Endodermal cell (in vitro differentiated cells): ENCODE data around the gene MUC6. TPM values are rescaled to one million over a fixed set of nuclear protein-coding genes. Genes with fewer than 3 reads are reported as not detected.
A peak's percentile ranks its signal among the peaks of the same experiment; 100 is the strongest.

Experiments used
- DNase-seq: peaks from one replicate; pipeline ENCODE4 v3.0.0-alpha.2; 2017
- H3K27ac ChIP-seq: 2 replicates; pipeline ENCODE4 v1.5.1; 2013; ENCODE audit warnings: mild to moderate bottlenecking, low read depth, low read length, moderate library complexity
- H3K27me3 ChIP-seq: 2 replicates; pipeline ENCODE4 v1.6.1; 2013; ENCODE audit warnings: mild to moderate bottlenecking, low read length, moderate library complexity; ENCODE audit not compliant: insufficient read depth, control insufficient read depth, poor library complexity, severe bottlenecking
- H3K36me3 ChIP-seq: 2 replicates; pipeline ENCODE4 v1.7.0; 2013; ENCODE audit warnings: mild to moderate bottlenecking, low read length, moderate library complexity; ENCODE audit not compliant: control insufficient read depth, insufficient read depth
- H3K4me1 ChIP-seq: one replicate; pipeline ENCODE4 v1.7.0; 2013; ENCODE audit warnings: low read length; ENCODE audit not compliant: control insufficient read depth, insufficient read depth
- H3K4me3 ChIP-seq: 2 replicates; pipeline ENCODE4 v1.5.1; 2013; ENCODE audit warnings: mild to moderate bottlenecking, low read length, moderate library complexity
- H3K9ac ChIP-seq: 2 replicates; pipeline ENCODE4 v1.6.1; 2013; ENCODE audit warnings: mild to moderate bottlenecking, low read length, moderate library complexity; ENCODE audit not compliant: poor library complexity, severe bottlenecking; ENCODE audit errors: extremely low read depth
- H3K9me3 ChIP-seq: 2 replicates; pipeline ENCODE4 v1.6.1; 2013; ENCODE audit warnings: mild to moderate bottlenecking, low read length, moderate library complexity; ENCODE audit not compliant: control insufficient read depth
- H3K27ac Mint-ChIP-seq: 2 replicates; pipeline ENCODE4 v1.8.0; 2020; ENCODE audit warnings: mixed read lengths
- H3K27me3 Mint-ChIP-seq: 2 replicates; pipeline ENCODE4 v1.8.0; 2021; ENCODE audit warnings: mild to moderate bottlenecking, mixed read lengths; ENCODE audit not compliant: insufficient read depth
- H3K36me3 Mint-ChIP-seq: 2 replicates; pipeline ENCODE4 v1.8.0; 2020; ENCODE audit warnings: low read depth, mixed read lengths
- H3K4me1 Mint-ChIP-seq: 2 replicates; pipeline ENCODE4 v1.8.0; 2020; ENCODE audit warnings: mixed read lengths
- H3K4me3 Mint-ChIP-seq: 2 replicates; pipeline ENCODE4 v1.8.0; 2020; ENCODE audit warnings: mild to moderate bottlenecking, moderate library complexity, mixed read lengths
- H3K9me3 Mint-ChIP-seq: 2 replicates; pipeline ENCODE4 v1.8.0; 2020; ENCODE audit warnings: mild to moderate bottlenecking, mixed read lengths
- CTCF ChIP-seq: fragments of 200-600 bp; sonication (generic); conservative IDR thresholded peaks from 2 replicates; pipeline ENCODE4 v1.5.0; 2021; ENCODE audit warnings: antibody characterized with exemption, mild to moderate bottlenecking
- WGBS, 2 experiments: methylation state at CpG; one replicate each; pipeline versions ENCODE4 v1.1.5 to v1.1.7; 2013; ENCODE audit warnings: missing lambda C conversion rate in 2 of 2, mixed read lengths in 1 of 2; ENCODE audit not compliant: insufficient coverage in 1 of 2, insufficient read length in 1 of 2; 5-methylcytosine and 5-hydroxymethylcytosine counted together
- total RNA-seq, 2 donors: library from RNA; stranded (reverse); fragmentation: NEBNext Ultra II Directional in 1 of 2; extraction: Animal tissue kit (Norgen Biotek cat#: 25700) in 1 of 2; gene quantifications; 2 replicates in 1 of 2; 3 replicates in 1 of 2; pipeline ENCODE4 v1.2.1, GENCODE V29; 2021

The MUC6 gene
- total RNA-seq, 2 donors from 2014 or later, result 0.26 to 0.40 TPM

- Mint-ChIP-seq H3K27ac (no peak overlapping the region), H3K4me3 (no peak overlapping the region), H3K4me1 (no peaks in the 10 kb centered on the region)
Measured at GRCh38 chr11:1002406-1002984, 34.0 kb downstream of the MUC6 start.

GRCh38 chr11:1001617-1002405 lies 34.7 kb downstream of the MUC6 start:
- Histone ChIP-seq H3K36me3 (peaks cover 49% of the 10 kb centered on the region), H3K27ac (no peak overlapping the region), H3K27me3 (no peaks in the 10 kb centered on the region), H3K9ac (no peak overlapping the region), H3K4me1 (no peaks in the 10 kb centered on the region), H3K4me3 (no peak overlapping the region), H3K9me3 (no peaks in the 10 kb centered on the region)
- H3K4me3 Mint-ChIP-seq, result no peak overlapping the region
- no peaks in the 10 kb centered on the region for H3K27me3 Mint-ChIP-seq
- H3K36me3 Mint-ChIP-seq, result peaks cover 77% of the 10 kb centered on the region
- no peak for DNase-seq
- no peaks in the 10 kb centered on the region for H3K9me3 Mint-ChIP-seq
- H3K4me1 Mint-ChIP-seq, result no peaks in the 10 kb centered on the region
- 94 to 95% methylated on average over 27 to 32 of the region's 32 CpGs for WGBS, 2 experiments
- no peak for TF ChIP-seq CTCF
- H3K27ac Mint-ChIP-seq, result peak overlapping the region; percentile 79

More at GRCh38 chr11:1002406-1002984, 34.0 kb downstream of the MUC6 start:
- no peaks in the 10 kb centered on the region for H3K9me3 ChIP-seq
- H3K4me3 ChIP-seq, result no peak overlapping the region
- peak overlapping the region; percentile 10 for H3K27ac ChIP-seq
- no peaks in the 10 kb centered on the region for H3K27me3 Mint-ChIP-seq
- H3K9me3 Mint-ChIP-seq, result no peaks in the 10 kb centered on the region
- peaks cover 72% of the 10 kb centered on the region for H3K36me3 Mint-ChIP-seq
- TF ChIP-seq CTCF, result no peak
- H3K36me3 ChIP-seq, result peaks cover 53% of the 10 kb centered on the region
- no peaks in the 10 kb centered on the region for H3K27me3 ChIP-seq
- no peaks in the 10 kb centered on the region for H3K4me1 ChIP-seq
- no peak overlapping the region for H3K9ac ChIP-seq
- no peak for DNase-seq
- 94 to 99% methylated on average over 14 to 20 of the region's 20 CpGs for WGBS, 2 experiments

- H3K9me3 ChIP-seq, result no peaks in the 10 kb centered on the region
- no peak for TF ChIP-seq CTCF
- H3K27me3 ChIP-seq, result no peaks in the 10 kb centered on the region
- H3K27ac ChIP-seq, result no peak overlapping the region
- H3K36me3 ChIP-seq, result peaks cover 41% of the 10 kb centered on the region
- H3K9me3 Mint-ChIP-seq, result no peaks in the 10 kb centered on the region
- H3K4me3 Mint-ChIP-seq, result no peak overlapping the region
- H3K4me3 ChIP-seq, result no peak overlapping the region
- no peaks in the 10 kb centered on the region for H3K4me1 ChIP-seq
- 96 to 98% methylated on average over 26 to 38 of the region's 38 CpGs for WGBS, 2 experiments
- DNase-seq, result no peak
- peaks cover 77% of the 10 kb centered on the region for H3K36me3 Mint-ChIP-seq
- no peaks in the 10 kb centered on the region for H3K27me3 Mint-ChIP-seq
- H3K4me1 Mint-ChIP-seq, result no peaks in the 10 kb centered on the region
- peak overlapping the region; percentile 50 for H3K27ac Mint-ChIP-seq
- H3K9ac ChIP-seq, result no peak overlapping the region
Measured at GRCh38 chr11:1000357-1001278, 35.9 kb downstream of the MUC6 start.
